Measurements from ENCODE around the gene VPS51. TPM values are rescaled to one million over a fixed set of nuclear protein-coding genes. Genes with fewer than 3 reads are reported as not detected.

VPS51 gene
- total and polyA plus RNA-seq, 9 of the 15 experiments (the other 6 are each of a cell fraction or from before 2014, with no cell fraction given) = 1.8 to 143 (median 46.8) TPM

DNA sequence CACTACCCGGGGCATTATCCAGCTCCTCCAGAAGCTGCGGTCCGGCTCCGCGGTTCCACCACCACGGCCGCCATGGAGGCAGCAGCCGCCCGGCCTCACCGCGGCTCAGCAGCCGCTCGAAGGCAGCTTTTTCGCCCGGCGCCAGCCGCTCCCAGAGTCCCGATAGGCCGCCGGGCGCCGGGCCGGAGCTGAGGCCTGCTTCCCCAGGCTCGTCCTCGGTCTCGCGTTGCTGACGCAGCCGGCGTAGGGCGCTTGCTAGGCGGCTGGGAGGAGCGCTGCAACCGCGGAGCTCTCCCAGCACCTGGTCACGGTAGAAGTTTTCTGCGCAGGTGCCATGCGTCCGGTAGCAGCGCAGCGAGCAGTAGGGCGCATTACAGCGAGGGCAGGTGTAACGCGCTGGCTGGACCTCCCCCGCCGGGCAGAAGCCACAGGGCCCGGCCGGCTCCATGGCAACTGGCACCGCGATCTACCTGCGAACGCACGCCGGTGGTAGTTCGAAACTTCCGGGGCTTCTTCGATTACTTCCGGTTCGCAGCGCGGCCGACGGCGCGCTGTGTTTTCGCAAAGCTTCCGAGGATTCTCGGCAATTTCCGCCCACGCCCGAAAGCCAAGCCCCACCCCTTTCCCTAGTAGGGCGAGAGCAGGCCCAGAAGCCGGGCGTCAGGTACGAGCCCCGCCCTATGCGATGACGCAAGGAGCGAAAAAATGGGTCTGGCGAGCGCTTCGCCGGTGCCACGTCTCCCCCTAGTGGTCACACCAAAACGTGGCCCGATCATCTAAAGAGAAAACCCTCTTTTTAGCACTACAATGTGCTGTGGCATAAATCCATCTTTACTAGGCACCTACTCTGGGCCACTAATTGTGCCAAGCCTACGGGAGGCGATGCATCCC is 21.4 kb downstream of the VPS51 start, which contains the start of gene ZNHIT2 (continued):
- TF ChIP-seq CGGBP1 (CRISPR knock-in tag; IDR thresholded peaks at IDR 0.05) (no peak), MECOM (CRISPR knock-in tag; IDR thresholded peaks at IDR 0.05) (no peak), TEAD1 (CRISPR knock-in tag; IDR thresholded peaks at IDR 0.05) (peak; percentile 5 to 81; a peak in 2 of 4 replicates), ZNF316 (IDR thresholded peaks at IDR 0.05) (no peak), NEUROD1 (IDR thresholded peaks at IDR 0.05; ENCODE audit: borderline replicate concordance, low read depth, low read length, partially characterized antibody) (no peak), HLTF (IDR thresholded peaks at IDR 0.05) (no peak), TARDBP (IDR thresholded peaks at IDR 0.05) (no peak), CHD2 (IDR thresholded peaks at IDR 0.05; ENCODE audit: low read depth, low read length) (peak; percentile 40; the same call in 1 of the 2 replicates), POLR2G (IDR thresholded peaks at IDR 0.05; ENCODE audit: low read depth, low read length) (peak; percentile 88), ZNF354B (CRISPR knock-in tag; IDR thresholded peaks at IDR 0.05) (no peak), ZBTB8A (IDR thresholded peaks at IDR 0.05; ENCODE audit: partially characterized antibody) (no peak), SREBF1 (IDR thresholded peaks at IDR 0.05; ENCODE audit: borderline replicate concordance, low read depth, low read length) (peak; percentile 74), XRCC4 (IDR thresholded peaks at IDR 0.05; ENCODE audit: extremely low read depth, insufficient read depth, insufficient read length) (no peak), ILK (tag; IDR thresholded peaks at IDR 0.05; ENCODE audit: borderline replicate concordance, low read depth) (no peak), ZNF589 (CRISPR knock-in tag; IDR thresholded peaks at IDR 0.05; ENCODE audit: low read depth) (no peak), ERF (CRISPR knock-in tag; IDR thresholded peaks at IDR 0.05) (no peak), TAF7 (tag; IDR thresholded peaks at IDR 0.05) (no peak), ZNF436 (CRISPR knock-in tag; IDR thresholded peaks at IDR 0.05) (no peak)
- TF ChIP-seq, protein P1, sequence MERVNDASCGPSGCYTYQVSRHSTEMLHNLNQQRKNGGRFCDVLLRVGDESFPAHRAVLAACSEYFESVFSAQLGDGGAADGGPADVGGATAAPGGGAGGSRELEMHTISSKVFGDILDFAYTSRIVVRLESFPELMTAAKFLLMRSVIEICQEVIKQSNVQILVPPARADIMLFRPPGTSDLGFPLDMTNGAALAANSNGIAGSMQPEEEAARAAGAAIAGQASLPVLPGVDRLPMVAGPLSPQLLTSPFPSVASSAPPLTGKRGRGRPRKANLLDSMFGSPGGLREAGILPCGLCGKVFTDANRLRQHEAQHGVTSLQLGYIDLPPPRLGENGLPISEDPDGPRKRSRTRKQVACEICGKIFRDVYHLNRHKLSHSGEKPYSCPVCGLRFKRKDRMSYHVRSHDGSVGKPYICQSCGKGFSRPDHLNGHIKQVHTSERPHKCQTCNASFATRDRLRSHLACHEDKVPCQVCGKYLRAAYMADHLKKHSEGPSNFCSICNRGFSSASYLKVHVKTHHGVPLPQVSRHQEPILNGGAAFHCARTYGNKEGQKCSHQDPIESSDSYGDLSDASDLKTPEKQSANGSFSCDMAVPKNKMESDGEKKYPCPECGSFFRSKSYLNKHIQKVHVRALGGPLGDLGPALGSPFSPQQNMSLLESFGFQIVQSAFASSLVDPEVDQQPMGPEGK (CRISPR knock-in tag; IDR thresholded peaks at IDR 0.05; ENCODE audit: borderline replicate concordance) = no peak
- TF ChIP-seq, protein P2, sequence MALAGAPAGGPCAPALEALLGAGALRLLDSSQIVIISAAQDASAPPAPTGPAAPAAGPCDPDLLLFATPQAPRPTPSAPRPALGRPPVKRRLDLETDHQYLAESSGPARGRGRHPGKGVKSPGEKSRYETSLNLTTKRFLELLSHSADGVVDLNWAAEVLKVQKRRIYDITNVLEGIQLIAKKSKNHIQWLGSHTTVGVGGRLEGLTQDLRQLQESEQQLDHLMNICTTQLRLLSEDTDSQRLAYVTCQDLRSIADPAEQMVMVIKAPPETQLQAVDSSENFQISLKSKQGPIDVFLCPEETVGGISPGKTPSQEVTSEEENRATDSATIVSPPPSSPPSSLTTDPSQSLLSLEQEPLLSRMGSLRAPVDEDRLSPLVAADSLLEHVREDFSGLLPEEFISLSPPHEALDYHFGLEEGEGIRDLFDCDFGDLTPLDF (CRISPR knock-in tag; IDR thresholded peaks at IDR 0.05) = peak; percentile 77; the same call in 1 of the 2 replicates
- TF ChIP-seq, protein P3, sequence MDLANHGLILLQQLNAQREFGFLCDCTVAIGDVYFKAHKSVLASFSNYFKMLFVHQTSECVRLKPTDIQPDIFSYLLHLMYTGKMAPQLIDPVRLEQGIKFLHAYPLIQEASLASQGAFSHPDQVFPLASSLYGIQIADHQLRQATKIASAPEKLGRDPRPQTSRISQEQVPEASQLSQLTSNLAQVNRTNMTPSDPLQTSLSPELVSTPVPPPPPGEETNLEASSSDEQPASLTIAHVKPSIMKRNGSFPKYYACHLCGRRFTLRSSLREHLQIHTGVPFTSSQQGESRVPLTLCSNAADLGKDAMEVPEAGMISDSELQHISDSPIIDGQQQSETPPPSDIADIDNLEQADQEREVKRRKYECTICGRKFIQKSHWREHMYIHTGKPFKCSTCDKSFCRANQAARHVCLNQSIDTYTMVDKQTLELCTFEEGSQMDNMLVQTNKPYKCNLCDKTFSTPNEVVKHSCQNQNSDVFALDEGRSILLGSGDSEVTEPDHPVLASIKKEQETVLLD (IDR thresholded peaks at IDR 0.05) = no peak
- TF ChIP-seq, protein P4, sequence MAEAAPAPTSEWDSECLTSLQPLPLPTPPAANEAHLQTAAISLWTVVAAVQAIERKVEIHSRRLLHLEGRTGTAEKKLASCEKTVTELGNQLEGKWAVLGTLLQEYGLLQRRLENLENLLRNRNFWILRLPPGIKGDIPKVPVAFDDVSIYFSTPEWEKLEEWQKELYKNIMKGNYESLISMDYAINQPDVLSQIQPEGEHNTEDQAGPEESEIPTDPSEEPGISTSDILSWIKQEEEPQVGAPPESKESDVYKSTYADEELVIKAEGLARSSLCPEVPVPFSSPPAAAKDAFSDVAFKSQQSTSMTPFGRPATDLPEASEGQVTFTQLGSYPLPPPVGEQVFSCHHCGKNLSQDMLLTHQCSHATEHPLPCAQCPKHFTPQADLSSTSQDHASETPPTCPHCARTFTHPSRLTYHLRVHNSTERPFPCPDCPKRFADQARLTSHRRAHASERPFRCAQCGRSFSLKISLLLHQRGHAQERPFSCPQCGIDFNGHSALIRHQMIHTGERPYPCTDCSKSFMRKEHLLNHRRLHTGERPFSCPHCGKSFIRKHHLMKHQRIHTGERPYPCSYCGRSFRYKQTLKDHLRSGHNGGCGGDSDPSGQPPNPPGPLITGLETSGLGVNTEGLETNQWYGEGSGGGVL (CRISPR knock-in tag; IDR thresholded peaks at IDR 0.05) = no peak

All from K562 (cell line).